GM18511 (cell line): ENCODE results near the gene HOXA9.

Experiments
- ATAC-seq: cut with Tn5 transposase; IDR thresholded peaks from one replicate; pipeline ENCODE4 v1.9.1; 2021; ENCODE audit warnings: mild to moderate bottlenecking, moderate library complexity; ENCODE audit not compliant: unreplicated experiment

The HOXA9 gene

DNA sequence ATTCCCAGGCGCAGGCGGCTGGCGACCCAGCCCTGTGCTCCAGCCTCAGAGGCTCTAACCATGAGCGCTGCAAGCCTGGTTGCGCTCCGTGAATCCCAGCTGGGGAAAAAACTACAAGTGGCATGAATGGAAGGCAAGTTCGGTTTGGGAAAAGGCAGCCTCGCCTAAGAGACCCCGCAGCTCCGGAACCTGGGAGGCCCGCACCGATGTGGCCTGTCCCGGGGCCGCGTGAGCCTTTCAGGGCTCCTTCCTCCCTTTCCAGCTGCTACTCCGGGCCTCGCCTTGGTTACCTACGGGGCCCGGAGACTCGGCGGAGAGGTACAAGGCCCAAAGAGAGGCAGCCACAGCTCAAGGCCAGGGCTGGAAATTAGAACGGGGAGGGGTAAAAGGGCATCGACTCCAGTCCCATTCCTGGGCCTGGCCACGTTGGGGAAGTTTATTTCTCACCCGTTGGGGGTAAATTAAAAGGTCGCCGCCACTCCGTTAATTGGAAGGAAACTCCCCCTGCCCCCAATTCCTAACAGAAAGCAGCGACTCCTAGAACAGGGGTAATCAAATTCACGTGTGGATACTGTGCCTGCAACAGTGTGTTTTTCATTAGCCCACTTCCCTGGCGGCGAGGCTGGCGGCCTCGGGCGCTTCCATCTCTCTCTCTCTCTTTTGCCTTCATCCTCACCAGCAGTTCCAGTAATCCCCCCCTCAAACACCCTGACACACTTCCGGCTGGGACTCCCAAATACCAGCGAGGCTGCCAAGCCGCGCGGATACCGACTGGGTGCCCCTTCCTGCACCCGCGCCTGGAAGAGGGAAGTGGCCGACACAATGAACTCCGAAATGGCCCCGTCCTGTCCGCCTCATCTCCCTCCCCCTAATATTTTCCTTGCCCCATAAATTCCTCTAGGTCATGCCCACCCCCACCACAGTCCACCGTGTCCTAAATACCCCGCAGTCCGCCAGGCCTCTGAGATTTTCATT is 1.5 kb upstream of the HOXA9 start:
- no peak for ATAC-seq

- no peak for ATAC-seq
These were observed 726 bp upstream of the HOXA9 start for GRCh38 chr7:27165996-27166530.

DNA sequence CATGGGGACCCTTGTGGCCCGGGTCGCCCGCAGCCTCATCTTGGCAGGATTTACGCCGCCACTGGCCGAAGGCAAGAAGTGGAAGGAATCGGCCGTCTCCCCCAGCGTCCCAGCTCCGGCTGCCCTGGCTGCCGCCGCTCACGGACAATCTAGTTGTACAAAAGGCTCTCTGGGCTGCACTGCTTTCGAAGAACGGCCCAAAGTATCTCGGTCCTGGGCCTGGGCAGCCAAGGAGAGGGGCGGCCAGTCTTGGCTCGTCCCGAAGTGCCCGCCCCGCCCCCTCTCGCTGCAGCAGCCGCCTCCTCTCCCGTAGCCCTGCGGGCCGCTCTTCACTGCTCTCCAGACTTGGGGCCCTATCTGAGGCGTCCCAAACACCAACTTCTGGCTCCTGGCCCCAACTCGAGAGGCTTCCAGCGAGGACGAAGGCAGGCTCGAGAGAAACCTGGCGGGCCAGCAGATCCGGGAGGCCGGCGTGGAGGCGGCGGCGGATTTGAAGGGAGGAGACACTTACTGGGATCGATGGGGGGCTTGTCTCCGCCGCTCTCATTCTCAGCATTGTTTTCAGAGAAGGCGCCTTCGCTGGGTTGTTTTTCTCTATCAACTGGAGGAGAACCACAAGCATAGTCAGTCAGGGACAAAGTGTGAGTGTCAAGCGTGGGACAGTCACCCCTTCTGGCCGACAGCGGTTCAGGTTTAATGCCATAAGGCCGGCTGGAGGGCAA is 809 bp downstream of the HOXA9 start:
- ATAC-seq = no peak

GRCh38 chr7:27164045-27164366 is 1.3 kb downstream of the HOXA9 start:
- no peak for ATAC-seq

- ATAC-seq = no peak
These were observed 1.9 kb downstream of the HOXA9 start for GRCh38 chr7:27163288-27164044.

DNA sequence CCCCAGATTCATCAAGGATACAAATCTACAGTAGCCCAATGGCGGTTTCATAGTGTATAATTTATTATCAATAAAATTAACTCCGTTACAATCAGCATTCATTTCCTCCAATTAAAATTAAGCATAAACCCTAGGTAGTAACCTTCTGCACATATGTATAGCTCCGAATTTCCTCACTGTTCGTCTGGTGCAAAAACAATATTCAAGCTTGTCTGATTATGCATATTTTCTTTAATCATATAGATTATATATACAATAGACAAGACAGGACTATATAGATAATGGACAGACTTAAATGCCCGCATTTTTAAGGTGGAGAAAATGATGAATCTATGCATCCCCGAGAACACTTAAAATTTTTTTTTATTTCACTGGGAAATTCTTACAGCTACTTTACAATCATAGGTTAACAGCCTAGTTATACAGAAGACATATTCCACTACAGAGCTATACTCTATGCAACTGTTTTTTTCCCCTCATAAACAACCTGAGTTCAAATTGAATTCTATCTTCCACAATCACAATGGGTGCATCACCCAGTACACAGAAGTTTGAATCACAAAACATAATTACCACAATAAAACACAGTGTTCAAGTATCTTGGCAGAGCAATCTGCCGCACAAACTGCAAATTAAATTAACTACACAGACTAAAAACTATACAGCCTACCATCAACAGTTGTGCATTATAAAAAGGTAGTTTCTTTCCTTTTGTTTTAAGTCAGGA is 2.6 kb downstream of the HOXA9 start:
- ATAC-seq = no peak

DNA sequence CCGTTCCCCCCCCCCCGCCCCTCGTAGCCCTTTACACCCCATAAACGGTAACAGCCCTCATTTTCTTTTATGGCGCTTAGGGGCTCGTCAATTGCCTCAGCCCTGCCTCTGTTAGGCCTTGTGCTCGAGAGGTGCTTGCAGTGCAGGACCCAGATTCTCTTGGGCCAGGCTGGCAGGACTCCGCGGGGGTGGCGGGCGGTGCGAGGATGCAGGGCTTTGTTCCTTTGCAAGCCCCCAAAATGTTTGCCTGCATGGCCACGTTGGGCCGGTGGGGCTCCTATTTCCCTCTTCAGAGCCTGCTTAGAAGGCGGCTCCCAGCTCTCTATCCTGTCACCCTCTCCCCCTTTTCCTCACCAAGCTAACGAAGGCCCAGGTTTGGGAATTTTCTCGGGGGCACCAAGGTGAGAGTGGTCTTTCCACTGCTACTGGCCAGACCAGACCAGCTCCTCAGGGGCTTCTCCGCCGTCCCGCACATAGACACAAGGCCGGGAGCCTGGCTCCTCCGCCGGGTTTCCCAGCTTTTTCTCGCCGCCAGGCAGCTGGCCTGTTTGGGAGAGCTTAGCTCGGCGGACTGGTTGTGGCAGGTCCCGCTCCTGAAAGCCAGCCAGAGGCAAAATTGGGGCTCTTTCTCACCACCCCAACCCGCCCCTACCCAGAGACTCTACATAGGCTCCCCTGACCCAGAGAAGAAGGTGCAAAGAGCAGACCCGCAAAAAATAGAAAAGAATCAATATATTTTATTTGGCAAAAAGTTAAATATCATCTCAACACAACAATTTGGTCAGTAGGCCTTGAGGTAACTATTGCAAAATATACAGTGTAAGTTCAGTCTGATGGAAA is 3.4 kb downstream of the HOXA9 start:
- ATAC-seq = no peak

DNA sequence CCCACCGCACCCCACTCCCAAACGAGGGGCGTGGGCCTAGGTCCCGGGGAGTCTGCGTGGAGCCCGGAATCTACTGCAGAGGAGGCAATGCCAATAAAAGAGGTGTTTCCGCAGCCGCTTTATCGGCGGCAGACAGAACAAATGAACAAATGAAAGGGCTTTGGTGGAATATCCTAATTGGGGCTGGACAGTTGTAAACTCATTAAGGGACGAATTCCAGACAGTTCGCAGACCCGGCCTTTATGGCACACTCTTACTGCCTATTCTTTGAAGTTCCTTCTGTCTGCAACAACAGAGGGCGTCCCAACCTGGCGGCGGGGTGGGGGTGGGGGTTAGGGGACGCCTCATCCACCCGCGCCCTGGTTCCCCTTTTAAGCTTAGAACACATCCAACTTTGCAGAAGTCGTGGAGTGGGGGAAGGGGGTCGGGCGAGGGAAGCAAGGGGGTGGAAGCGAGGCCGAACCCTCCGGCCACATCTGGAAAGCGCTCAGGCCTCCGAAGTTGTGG is 4.1 kb downstream of the HOXA9 start:
- no peak for ATAC-seq

DNA sequence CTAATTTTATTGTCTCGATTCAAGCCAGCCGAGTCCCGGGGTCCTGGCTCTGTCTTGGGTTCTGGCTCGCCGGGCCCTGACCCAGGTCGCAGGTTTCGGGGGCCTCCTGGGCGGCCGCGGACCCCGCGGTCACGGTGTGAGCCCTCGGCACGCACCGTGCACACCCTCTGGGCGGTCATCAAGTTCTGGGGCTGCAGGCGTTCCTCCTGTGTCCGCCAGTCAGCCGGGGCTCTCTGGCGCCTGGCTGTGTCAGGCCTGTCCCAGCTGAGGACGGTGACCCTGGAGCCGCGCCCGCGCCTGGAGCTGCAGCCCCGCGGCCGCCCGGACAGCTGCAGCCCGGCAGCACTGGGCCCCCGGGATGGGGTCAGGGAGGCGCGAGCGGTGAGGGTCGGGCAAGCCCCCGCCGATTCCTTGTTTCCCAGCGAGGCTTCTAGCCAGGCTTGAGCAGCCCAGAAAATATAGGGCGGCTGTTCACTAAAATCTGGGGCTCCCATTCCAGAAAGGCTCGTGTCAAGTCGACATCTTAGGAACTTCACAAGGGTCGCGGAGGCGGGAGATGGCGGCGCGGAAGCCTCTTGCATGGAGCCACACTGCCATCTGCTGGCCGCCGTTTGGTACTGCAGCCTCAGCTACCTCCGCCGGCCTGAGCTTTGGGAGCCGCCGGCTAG is 4.7 kb downstream of the HOXA9 start:
- ATAC-seq = peak; percentile 73

GRCh38 chr7:27160145-27160545 is 5.2 kb downstream of the HOXA9 start:
- ATAC-seq = peak; percentile 22

- no peak for ATAC-seq
These were observed 5.8 kb downstream of the HOXA9 start for GRCh38 chr7:27159266-27160144.

GRCh38 chr7:27158436-27159265 is 6.7 kb downstream of the HOXA9 start:
- ATAC-seq = no peak

DNA sequence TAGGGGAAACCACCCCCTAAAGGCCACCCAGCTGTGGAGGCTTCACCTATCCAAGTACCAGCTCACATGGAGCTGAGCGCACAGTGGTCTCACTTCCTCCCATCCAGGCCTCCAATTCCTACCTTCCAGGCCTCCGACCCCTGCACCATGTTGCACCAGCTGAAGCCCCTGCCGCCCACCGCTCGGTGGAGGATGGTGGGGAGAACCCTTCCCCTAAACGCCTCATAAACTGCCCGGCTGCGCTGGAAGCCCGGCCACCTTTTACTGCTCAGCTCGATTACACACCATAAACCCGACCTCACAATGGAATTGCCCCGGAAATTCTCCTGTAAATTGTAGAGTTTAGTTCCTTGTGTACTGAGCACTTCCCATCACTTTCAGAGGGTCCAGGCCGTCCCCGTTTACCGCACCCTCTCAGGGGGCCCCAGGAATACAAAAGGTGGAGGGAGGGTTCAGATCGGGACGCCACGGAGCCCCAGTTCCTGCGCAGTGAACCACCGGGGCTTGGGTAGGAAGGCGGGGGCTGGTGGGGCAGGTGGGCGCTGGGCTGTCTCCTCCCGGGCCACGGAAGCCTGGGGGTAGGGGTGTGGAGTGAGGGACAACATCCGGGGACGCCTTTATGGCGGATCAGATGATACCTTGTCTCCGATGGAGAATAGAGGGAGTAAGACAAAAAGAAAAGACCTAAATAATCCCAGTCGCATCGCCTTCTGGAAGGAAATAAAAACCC is 7.5 kb downstream of the HOXA9 start:
- no peak for ATAC-seq

DNA sequence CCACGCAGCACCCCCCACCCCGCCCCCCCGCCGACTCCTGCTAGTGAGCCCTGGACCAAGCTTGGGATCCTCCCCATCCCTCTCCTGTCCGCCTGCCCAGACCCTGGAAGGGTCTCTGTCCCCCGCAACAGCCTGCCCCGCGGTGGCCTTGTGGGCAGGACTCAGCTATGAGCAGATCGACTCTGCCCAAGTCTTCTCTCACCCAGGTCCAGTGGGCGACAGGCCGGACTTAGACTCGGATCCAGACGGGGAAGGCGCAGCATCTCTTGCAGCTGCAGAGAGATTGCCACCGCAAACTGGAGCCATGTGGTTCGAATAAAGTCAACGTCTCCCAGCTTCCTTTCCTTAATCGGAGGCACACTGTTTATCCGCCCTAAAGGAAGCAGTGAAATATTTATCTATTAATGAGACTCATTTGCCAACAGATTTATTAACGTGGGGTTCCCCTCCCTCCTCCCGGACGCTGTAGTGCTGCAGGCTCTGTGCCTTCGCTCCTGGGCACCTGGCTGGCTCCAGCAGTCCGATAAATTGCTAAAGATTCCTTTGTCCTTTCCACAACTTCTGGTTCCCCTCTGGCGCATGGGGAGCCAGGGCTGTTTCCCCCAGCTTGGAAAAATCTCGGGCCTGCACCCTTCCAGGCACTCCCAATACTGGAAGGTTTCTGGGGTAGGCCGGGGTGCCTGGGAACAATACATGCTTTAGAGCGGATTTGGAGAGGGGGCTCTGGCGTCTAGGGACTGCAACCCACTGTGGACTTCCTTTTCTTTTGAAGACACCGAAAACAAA is 8.2 kb downstream of the HOXA9 start:
- ATAC-seq = no peak

DNA sequence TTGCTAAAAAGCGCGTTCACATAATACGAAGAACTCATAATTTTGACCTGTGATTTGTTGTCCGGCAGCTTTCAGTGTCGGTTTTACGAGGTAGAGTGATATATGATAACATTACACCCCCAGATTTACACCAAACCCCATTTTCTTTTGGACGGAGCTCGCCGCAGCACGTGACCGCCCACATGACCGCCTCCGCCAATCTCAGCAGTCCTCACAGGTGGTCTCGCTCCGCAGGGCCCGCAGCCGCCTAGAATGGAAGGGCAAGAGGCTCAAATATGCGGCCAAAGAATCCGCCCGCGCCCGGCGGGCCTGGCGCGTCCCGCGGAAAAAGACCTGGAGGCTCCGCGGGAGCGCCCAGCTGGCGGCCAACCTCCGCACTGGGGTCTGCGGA is 8.8 kb downstream of the HOXA9 start, which contains the start of gene HOXA7:
TSS of gene HOXA7 (minus strand) at position 168 of the 391 bp plus-strand sequence. CDS start at position 38, 130 bp downstream.
- ATAC-seq = no peak
